ENCODE data around the gene DSCAML1.

DNA sequence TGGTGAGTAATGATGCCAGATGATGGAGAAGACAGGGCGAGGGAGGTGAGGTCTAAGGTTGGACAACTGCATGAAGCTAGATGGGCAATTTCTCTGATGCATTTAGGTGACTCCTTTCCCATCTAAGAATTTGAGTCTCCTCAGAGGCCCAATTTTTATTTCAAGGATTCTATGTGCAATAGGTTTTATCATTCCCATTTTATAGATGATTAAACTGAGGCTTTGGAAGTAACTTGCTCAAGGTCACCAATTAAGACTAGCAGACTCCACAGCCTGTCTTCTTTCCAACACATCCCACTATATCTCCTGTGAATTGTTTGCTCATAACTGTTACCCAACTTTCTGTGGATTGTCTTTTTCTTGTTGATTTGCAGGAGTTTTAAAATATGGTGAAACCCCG, 28.5 kb downstream of the DSCAML1 start:
- TF ChIP-seq, protein P1, sequence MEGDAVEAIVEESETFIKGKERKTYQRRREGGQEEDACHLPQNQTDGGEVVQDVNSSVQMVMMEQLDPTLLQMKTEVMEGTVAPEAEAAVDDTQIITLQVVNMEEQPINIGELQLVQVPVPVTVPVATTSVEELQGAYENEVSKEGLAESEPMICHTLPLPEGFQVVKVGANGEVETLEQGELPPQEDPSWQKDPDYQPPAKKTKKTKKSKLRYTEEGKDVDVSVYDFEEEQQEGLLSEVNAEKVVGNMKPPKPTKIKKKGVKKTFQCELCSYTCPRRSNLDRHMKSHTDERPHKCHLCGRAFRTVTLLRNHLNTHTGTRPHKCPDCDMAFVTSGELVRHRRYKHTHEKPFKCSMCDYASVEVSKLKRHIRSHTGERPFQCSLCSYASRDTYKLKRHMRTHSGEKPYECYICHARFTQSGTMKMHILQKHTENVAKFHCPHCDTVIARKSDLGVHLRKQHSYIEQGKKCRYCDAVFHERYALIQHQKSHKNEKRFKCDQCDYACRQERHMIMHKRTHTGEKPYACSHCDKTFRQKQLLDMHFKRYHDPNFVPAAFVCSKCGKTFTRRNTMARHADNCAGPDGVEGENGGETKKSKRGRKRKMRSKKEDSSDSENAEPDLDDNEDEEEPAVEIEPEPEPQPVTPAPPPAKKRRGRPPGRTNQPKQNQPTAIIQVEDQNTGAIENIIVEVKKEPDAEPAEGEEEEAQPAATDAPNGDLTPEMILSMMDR (IDR thresholded peaks at IDR 0.05; ENCODE audit: insufficient read depth, low read depth, low read length), result no peak
- TF ChIP-seq EZH2 (IDR thresholded peaks at IDR 0.05; ENCODE audit: insufficient read depth, low read length), result no peak
